DMS53 (cell line): ENCODE results near the gene DNAH14.
A peak's percentile ranks its signal among the peaks of the same experiment; 100 is the strongest.
"Not testable (repeated sequence)": the region's sequence is repeated elsewhere in the genome, so short reads cannot be mapped to it uniquely, and the experiment has no call there.

Experiments
- DNase-seq: peaks from one replicate; lab custom pipeline; 2025; lab: John Stamatoyannopoulos, UW

Gene DNAH14

DNA sequence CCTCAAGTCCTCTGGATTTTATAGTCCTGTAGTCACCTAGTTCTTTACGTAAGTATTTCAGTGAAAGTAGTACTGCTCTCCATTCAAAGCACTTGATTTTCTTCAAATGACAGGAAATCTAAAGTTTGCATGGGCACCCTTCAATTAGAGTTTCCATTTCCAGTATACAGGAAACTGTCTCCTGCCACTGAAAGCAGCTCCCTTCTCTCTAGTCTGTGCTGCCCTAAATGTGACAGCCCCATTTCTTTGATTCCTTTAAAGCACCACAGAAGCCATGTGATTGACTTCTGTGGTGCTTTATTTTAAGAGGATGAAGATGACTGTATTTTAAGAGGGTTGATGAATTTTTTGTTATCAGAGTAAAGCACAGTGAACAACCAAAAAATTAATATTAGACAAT, 226.1 kb downstream of the DNAH14 start:
- DNase-seq: no peak

DNA sequence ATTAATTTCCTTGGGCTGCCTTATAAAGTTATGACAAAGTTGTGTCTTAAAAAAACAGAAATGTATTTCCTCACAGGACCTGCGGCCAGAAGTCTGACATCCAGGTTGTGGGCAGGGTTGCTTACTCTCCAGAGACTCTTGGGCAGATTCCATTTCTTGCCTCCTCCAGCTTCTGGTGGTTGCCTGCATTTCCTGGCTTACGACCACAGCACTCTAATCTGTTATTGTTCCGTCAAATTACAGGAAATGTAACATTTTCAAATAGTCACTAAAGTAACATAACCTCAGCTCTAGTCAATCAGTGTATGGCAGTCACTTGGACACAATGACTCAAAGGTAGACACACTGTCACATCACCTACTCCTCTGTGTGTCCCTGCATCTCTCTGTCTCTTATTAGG, 226.8 kb downstream of the DNAH14 start:
- no peak for DNase-seq

DNA sequence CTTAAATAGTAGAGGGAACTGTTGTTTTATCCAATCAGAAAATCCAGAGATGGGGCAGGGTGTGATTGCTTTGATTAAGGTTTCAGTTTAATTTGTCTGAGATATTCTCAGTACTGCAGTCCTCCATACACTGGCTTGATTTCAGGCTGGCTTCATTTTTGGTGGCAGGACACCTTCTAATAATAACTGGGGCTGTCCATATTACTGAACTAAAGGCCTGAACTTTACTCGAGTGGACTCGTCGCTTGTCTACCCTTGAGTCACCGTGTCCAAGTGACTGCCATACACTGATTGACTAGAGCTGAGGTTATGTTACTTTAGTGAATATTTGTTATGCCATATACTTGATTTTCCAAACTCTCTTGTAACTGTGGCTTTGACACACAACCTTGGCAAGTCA, 228.8 kb downstream of the DNAH14 start:
- DNase-seq: no peak

DNA sequence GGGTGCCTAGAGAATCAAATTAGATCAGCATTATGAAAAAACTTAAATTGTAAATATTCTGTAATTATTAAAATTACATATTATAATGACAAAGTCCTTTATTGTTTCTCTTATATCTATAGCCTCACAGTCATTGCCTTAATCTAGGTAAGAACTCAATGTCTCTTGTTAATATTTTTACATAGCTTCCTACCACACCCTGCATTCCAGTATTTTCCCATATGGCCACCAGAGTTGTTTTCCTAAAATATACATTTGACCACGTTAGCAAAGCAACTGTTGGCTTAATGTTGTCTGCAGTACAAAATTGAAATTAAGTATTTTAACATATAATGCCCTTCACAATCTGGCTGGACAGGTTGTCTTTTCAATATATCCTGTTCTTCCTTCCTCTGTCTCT, 230.3 kb downstream of the DNAH14 start:
- DNase-seq: no peak

DNA sequence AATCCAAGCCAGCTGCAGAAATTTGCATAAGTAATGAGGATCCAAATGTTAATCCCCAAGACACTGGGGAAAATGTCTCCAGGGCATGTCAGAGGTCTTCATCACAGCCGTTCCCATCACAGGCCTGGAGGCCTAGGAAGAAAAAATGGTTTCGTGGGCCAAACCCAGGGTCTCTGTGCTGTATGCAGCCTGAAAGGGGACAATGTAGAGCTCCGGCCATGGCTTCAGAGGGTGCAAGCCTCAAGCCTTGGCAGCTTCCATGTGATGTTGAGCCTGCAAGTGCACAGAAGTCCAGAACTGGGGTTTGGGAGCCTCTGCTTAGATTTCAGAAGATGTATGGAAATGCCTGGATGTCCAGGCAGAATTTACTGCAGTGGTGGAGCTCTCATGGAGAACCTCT, 247.9 kb downstream of the DNAH14 start:
- peak; percentile 4 for DNase-seq

DNA sequence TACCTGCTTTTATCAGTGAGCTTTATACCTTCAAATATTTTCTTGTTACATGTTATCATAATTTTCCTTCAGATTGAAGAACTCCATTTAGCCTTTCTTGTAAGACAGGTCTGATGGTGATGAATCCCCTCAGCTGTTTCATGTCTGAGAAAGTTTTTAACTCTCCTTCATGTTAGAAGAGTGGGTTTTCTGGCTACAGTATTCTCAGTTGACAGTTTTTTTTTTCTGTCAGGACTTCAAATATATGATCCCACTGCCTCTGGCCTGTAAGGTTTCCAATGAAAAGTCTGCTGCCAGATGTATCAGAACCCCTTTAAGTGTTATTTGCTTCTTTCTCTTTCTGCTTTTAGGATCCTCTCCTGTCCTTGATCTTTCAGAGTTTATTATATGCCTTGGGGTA, 250.2 kb downstream of the DNAH14 start:
- no peak for DNase-seq

DNA sequence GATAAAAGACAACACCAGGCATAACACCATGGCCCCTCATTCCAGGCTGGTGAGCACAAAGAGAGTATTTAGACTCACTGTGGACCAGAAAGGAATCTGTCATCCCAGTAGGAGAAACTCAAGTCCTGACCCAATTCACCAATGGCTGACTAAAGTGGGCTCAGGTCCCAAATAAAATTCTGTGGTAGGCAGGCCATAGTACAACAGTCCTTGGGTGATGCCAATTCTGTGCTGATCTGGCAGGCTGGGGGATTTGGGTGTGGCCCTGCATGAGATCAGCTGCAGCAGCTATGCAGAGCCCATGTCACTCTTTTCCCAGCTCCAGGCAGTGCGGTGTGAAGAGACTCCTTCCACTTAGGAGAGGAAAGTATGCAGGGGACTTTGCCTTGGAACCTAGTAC, 253.2 kb downstream of the DNAH14 start:
- DNase-seq: no peak

DNA sequence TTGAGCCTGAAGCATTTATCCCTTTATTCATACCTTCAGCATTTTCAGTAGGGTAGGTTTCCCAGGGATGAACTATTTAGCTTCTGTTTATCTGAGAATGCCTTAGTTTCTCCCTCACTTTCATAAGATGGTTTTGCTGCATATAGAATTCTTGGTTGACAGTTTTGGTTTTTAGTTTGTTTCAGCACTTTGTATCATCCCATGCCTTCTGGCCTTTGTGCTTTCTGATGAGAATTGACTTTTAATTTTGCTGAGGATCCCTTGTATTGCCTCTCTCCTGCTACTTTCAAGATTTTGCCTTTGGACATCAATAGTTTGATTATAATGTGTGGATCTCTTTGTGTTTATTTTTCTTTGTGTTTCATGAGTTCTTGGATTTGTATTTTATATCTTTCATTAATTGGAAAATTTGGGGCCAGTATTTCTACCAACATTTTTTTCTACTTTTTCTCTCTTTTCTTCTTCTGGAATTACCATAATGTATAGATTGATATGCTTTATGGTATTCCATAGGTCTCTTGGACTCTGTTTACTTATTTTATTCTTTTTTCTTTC, 261.8 kb downstream of the DNAH14 start:
- no peak for DNase-seq

DNA sequence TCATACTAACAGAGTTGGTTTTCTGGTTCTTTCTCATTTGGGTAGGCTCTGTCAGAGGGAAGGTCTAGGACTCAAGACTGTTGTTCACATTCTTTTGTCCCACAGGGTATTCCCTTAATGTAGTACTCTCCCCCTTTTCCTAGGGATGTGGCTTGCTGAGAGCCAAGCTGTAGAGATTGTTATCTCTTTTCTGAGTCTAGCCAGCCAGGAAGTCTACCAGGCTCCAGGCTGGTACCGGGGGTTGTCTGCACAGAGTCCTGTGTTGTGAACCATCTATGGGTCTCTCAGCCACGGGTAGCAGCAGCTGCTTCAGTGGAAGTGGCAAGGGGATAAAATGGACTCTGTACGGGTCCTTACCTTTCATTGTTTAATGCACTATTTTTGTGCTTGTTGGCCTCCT, 272.0 kb downstream of the DNAH14 start:
- DNase-seq: peak; percentile 45

DNA sequence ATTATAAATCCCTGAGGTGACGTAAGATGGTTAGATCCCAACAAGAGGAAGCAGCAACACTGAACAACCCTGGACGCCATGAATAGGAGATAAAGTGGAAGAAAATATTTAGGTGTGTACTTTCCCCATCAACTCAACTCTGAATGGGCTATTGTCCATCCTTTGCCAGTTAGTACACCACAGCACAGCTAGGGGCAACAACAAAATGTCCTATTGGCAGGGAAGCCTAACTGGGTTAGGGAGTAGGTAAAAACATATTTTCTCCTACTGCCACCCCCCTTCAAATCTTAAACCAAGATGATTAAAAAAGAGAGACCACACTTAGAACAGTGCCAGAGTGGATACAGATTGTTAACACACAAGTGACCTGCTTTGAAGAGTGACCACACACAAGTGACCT, 278.3 kb downstream of the DNAH14 start:
- no peak for DNase-seq

DNA sequence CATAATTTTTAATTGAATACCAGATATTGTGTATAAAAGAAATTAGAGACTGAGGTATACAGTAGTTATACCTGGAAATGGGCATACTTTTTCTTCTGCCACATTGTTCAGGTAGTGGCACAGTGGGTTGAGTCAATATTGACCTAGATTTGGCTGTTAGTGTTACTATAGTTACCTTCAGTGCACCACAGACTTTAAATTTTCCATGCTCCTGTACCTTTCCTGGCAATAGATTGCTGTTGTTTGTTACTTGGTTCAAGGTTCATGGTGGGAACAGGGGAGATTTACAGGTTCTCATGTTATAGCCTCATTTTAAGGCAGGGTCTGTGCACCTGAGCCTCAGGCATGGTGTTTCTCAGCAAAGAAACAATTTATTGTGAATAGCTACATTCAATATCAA, 279.7 kb downstream of the DNAH14 start:
- peak; percentile 50 for DNase-seq

DNA sequence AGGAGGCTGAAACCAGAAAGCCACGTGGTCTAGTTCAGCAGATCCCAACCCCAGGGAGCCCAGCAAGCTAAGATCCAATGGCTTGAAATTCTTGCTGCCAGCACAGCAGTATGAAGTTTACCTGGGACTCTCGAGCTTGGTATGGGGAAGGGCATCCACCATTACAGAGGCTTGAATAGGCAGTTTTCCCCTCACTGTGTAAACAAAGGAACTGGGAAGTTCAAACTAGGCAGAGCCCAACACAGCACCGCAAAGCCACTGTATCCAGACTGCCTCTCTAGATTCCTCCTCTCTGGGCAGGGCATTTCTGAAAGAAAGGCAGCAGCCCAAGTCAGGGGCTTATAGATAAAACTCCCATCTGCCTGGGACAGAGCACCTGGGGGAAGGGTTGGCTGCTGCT, 280.7 kb downstream of the DNAH14 start:
- not testable (repeated sequence) for DNase-seq

DNA sequence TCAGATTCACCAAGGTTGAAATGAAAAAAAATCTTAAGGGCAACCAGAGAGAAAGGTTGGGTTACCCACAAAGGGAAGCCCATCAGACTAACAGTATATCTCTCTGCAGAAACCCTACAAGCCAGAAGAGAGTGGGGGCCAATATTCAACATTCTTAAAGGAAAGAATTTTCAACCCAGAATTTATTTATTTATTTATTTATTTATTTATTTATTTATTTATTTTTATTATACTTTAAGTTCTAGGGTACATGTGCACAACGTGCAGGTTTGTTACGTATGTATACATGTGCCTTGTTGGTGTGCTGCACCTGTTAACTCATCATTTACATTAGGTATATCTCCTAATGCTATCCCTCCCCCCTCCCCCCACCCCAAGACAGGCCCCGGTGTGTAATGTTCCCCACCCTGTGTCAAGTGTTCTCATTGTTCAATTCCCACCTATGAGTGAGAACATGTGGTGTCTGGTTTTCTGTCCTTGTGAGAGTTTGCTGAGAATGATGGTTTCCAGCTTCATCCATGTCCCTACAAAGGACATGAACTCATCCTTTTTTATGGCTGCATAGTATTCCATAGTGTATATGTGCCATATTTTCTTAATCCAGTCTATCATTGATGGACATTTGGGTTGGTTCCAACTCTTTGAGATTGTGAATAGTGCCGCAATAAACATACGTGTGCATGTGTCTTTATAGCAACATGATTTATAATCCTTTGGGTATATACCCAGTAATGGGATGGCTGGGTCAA, 282.4 kb downstream of the DNAH14 start:
- not testable (repeated sequence) for DNase-seq

DNA sequence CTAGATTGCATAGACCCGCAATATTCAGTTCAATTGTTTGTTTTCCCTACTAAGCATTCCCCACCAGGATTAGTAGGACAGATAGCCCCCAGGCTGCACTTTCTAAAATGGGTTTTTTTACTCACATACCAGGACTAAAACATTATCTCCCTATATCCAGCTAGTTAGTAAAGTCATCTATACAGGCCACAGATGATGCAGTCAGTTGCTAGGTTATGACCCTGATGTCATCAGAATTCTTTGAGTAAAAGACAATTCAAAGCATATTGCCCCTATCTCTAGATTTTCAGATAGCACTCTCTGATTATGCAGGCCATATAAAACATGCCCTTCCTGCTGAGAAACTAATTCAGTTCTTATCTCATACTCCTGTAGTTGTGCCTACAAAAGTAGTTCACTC, 294.8 kb downstream of the DNAH14 start:
- DNase-seq: no peak

DNA sequence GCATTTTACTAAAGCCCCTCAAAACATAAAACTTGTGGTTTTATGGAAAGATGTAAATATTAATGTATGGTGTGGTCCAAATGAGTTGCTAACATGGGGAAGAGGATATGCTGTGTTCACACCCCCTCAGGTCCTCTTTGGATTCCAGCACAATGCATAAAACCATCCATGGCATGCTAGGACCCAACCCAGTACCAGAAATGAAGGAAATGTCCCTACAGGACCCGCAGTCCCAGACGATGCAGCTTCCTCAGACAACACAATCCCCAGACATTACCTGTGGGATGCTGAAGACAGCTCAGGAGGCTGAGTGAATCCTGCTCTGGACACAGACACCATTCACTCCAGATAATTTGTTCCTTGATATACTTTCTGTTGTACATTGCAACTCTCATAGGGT, 296.2 kb downstream of the DNAH14 start:
- DNase-seq: no peak

DNA sequence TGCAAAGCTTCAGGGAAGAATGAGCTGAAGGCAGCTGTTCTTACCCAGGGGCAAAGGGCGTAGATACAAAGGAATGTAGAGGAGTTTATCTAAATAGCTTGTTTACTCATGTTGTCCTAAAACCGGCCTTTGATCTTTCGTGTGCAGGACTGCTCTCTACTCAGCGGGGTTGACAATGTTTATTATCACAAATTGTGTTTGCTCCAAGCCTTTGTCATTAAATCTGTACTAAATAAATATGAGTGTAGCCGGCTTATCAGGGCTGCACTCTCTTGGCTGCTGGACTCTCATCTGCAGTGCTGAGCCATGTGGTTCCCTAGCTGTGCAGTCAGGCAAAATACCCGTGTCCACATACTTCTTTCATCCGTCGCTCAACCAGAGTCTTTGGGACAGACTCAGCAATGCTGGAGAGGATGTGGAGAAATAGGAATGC, 299.4 kb downstream of the DNAH14 start:
- no peak for DNase-seq

DNA sequence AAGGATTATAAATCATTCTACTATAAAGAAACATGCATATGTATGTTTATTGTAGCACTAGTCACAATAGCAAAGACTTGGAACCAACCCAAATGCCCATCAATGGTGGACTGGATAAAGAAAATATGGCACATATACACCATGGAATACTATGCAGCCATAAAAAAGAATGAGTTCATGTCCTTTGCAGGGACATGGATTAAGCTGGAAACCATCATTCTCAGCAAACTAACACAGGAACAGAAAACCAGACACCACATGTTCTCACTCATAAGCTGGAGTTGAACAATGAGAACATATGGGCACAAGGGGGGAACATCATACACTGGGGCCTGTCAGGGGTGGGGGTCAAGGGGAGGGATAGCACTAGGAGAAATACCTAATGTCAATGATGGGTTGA, 300.0 kb downstream of the DNAH14 start:
- not testable (repeated sequence) for DNase-seq

DNA sequence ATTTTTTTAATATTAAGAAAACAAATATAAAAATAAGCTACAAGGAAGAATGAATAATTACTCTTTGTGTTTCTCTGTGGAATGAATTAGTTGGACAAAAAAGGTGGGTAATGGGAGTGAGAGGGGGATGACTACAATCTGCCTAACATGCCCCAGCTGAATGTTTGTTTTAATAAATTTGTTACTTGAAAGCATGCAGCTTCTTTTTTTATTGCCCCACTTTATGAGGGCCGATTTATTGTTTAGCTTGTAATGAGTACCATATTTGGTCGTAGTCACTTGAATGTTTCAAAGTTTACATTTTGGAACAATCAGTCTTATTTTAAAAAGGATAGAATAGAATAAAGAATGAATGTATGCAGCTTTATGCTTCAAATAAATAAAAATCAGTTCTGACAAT, 301.0 kb downstream of the DNAH14 start:
- DNase-seq: no peak

DNA sequence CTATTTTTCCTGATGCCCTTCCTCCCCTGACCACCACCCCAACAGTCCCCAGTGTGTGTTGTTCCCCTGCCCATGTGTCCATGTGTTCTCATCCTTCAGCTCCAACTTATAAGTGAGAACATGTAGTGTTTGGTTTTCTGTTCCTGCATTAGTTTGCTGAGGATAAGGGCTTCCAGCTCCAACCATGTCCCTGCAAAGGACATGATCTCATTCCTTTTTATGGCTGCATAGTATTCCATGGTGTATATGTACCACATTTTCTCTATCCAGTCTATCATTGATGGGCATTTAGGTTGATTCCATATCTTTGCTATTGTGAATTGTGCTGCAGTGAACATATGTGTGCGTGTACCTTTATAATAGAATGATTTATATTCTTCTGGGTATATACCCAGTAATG, 303.5 kb downstream of the DNAH14 start:
- not testable (repeated sequence) for DNase-seq

DNA sequence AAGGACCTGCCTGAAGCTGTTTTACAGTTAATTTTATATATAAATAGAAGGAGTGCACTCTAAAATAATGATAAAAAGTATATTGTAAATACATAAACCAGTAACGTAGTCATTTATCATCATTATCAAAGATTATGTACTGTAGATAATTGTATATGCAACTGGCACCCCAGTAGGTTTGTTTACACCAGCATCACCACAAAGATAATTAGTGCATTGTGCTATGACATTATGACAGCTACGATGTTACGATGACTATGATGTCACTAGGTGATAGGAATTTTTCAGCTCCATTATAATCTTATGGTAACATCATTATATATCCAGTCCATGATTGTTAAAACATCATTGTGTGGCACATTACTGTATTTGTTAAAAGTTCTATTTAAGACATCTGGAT, 313.1 kb downstream of the DNAH14 start:
- DNase-seq: no peak

DNA sequence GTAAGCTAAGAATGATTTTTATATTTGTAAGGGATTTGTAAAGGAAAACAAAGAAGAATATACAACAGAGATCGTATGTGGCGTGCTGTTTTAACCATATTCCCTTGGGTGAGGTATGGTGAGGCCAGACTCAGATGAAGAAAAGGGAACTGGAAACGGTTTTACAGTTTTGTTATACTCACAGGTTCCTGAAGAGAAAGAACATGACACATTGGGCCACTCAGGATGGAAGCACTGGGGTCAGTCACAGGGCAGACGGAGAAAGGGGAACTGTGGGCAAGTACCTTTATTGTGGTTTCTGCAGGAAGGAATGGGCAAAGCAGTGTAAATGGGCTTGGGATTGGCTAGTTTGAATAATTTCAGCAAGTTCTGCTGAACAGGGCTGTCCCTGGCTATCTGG, 321.0 kb downstream of the DNAH14 start:
- no peak for DNase-seq

DNA sequence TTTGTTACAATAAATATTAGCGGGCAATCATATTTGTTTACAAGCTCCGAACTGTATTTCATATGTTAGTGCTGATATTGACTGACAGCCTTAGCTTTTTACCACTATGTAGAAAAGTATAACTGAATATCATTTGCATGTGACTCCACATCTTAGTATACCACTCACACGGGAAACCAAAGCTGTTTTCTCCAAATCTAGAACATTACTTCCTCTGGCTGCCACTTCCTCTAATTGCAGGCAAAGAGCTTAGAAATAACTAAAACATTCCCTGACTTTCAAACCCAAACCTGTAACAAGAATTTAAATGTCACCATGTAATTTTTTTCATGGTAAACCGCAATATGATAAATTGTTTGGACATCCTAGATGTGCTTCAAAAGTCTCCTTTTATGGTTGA, 323.7 kb downstream of the DNAH14 start:
- DNase-seq: no peak

DNA sequence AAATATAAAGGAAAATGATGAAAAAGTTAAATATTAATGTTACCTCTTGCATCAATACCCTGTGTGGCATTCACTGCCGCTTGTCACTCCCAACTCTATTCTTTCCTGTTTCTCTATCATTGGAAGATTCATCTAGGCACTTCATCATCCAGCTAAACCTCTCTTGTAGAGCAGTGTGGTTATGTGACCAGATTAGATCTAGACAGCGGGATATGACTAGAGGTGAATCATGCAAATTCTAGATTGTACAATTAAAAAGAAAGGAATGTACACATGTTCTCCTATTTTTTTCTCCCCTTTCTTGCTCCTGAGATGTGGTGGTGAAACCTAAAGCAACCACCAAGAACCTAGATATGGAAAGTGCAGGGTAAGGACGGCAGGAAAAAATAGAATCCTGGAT, 324.3 kb downstream of the DNAH14 start:
- no peak for DNase-seq

DNA sequence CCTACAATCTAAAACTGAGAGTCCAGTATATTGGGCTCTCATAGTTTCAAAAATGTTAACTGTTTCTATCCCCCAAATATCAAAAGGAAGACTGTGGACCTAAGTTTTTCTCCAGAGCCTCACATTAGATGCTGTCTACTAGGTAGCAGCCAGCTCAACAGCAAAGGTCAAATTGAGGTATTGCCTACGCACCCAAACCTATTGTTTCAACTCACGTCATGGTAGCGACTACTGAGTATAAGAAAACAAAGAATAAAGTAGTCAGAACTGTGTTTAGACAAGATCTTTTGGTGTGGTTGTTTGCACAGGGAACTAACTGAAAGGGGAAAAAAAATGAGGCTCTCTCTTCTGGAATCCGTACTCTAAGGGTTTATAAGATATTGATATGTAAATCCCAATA, 325.2 kb downstream of the DNAH14 start:
- peak; percentile 4 for DNase-seq
